ENCODE data around the gene ERC1. TPM values are rescaled to one million over a fixed set of nuclear protein-coding genes. Genes with fewer than 3 reads are reported as not detected.
A peak's percentile ranks its signal among the peaks of the same experiment; 100 is the strongest.

Gene ERC1
- total RNA-seq, 1 donor from 2014 or later: 30.8 TPM

- H3K36me3 Mint-ChIP-seq (ENCODE audit: low read depth): peaks cover 4% of the 10 kb centered on the region
- no peaks in the 10 kb centered on the region for H3K9me3 Mint-ChIP-seq
- H3K4me3 Mint-ChIP-seq: no peak overlapping the region
- no peaks in the 10 kb centered on the region for H3K4me1 Mint-ChIP-seq
- H3K27ac Mint-ChIP-seq: no peak overlapping the region
- no peak for DNase-seq
- no peaks in the 10 kb centered on the region for H3K27me3 Mint-ChIP-seq
- intact Hi-C loops (cut with micrococcal nuclease): no loop called here
Measured at GRCh38 chr12:1405619-1406018, 414.6 kb downstream of the ERC1 start.

GRCh38 chr12:1410794-1411193 lies 419.8 kb downstream of the ERC1 start:
- no peak overlapping the region for H3K27ac Mint-ChIP-seq
- H3K27me3 Mint-ChIP-seq: no peaks in the 10 kb centered on the region
- intact Hi-C loops (cut with micrococcal nuclease): no loop called here
- no peak for DNase-seq
- no peaks in the 10 kb centered on the region for H3K4me1 Mint-ChIP-seq
- no peaks in the 10 kb centered on the region for H3K9me3 Mint-ChIP-seq
- peaks cover 4% of the 10 kb centered on the region for H3K36me3 Mint-ChIP-seq (ENCODE audit: low read depth)
- no peak overlapping the region for H3K4me3 Mint-ChIP-seq

- Mint-ChIP-seq H3K9me3 (no peaks in the 10 kb centered on the region), H3K4me1 (no peaks in the 10 kb centered on the region), H3K27me3 (no peaks in the 10 kb centered on the region), H3K36me3 (ENCODE audit: low read depth) (peaks cover 5% of the 10 kb centered on the region), H3K4me3 (no peak overlapping the region), H3K27ac (no peak overlapping the region)
- intact Hi-C loops (cut with micrococcal nuclease): no loop called here
- DNase-seq: no peak
Measured at GRCh38 chr12:1413930-1414329, 422.9 kb downstream of the ERC1 start.

GRCh38 chr12:1418144-1418543 lies 427.1 kb downstream of the ERC1 start:
- peaks cover 9% of the 10 kb centered on the region for H3K9me3 Mint-ChIP-seq
- intact Hi-C loops (cut with micrococcal nuclease): no loop called here

GRCh38 chr12:1419849-1420371 lies 428.9 kb downstream of the ERC1 start:
- Mint-ChIP-seq H3K4me3 (no peak overlapping the region), H3K27me3 (no peaks in the 10 kb centered on the region), H3K27ac (no peak overlapping the region), H3K4me1 (peaks cover 20% of the 10 kb centered on the region), H3K9me3 (peaks cover 11% of the 10 kb centered on the region), H3K36me3 (ENCODE audit: low read depth) (peaks cover 27% of the 10 kb centered on the region)
- intact Hi-C loops (cut with micrococcal nuclease): no loop called here
- DNase-seq: no peak

More at GRCh38 chr12:1418144-1418543, 427.1 kb downstream of the ERC1 start:
- Mint-ChIP-seq H3K4me1 (peaks cover 10% of the 10 kb centered on the region), H3K27ac (no peak overlapping the region), H3K27me3 (no peaks in the 10 kb centered on the region), H3K4me3 (no peak overlapping the region), H3K36me3 (ENCODE audit: low read depth) (peaks cover 24% of the 10 kb centered on the region)
- DNase-seq: no peak

GRCh38 chr12:1421091-1421846 lies 430.2 kb downstream of the ERC1 start:
- H3K4me1 Mint-ChIP-seq: peaks cover 20% of the 10 kb centered on the region
- H3K36me3 Mint-ChIP-seq (ENCODE audit: low read depth): peaks cover 25% of the 10 kb centered on the region
- no peaks in the 10 kb centered on the region for H3K27me3 Mint-ChIP-seq
- H3K27ac Mint-ChIP-seq: no peak overlapping the region
- no peak for DNase-seq
- intact Hi-C loops (cut with micrococcal nuclease): no loop called here
- peaks cover 11% of the 10 kb centered on the region for H3K9me3 Mint-ChIP-seq
- H3K4me3 Mint-ChIP-seq: no peak overlapping the region

DNA sequence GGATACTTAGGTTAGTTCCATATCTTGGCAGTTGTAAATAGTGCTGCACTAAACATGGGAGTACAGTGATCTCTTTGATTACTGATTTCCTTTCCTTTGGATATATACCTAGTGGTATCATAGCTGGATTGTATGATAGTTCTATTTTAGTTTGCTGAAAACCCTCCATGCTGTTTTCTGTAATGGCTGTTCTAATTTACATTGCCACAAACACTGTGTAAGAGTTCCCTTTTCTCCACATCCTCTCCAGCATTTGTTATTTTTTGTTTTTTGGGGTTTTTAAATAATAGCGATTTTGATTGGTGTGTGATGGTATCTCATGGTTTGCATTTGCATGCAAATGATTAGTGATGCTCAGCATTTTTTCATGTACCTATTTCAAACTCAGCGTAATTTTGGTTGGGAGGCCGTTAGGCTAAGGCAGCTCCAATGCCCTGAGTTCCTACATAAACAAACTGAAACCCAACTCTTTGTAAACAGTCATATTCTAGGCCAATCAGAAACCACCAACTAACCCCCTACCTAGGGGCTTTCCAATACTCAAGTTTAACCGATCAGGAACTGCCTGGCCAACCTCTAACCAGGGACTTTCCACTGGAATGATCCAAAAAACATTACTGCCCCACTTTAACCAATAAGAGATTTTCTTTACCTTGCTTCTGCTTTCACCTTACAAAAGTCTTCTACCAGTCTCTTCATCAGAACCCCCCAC lies 431.7 kb downstream of the ERC1 start:
- peaks cover 25% of the 10 kb centered on the region for H3K36me3 Mint-ChIP-seq (ENCODE audit: low read depth)
- DNase-seq: peak; percentile 74
- no peaks in the 10 kb centered on the region for H3K27me3 Mint-ChIP-seq
- intact Hi-C loops (cut with micrococcal nuclease): no loop called here
- H3K27ac Mint-ChIP-seq: peak overlapping the region; percentile 46
- H3K9me3 Mint-ChIP-seq: peaks cover 11% of the 10 kb centered on the region
- peaks cover 20% of the 10 kb centered on the region for H3K4me1 Mint-ChIP-seq
- no peak overlapping the region for H3K4me3 Mint-ChIP-seq

DNA sequence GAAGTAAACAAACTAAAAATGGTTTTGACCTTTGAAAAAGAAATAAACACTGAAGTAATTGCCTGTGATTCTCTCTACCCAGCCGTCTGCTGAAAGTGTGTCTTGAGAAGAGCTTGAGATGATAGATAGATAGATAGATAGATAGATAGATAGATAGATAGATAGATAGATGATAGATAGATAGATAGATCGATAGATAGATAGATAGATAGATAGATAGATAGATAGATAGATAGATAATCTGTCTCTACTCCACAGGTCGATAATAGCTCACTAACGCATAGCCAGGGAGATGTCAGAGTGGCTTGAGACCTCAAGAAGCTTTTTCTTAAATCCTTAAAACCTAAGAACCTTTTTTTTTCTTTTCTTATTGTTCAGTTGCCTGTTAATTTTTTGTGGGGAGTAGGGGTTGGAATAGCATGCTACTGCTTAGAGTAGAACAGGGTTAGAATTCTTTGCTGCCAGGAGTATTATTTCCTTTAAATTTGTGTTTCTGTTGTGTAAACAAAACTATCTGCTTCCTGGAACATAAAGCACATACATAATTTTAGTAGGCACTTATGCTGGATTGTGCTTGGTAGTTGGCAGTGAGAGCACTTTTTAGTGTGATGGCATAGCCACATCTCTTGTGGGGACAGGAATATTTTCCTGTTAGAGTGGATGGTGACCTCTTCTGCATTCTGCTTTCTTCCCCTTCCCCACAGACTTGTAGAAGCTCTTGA lies 433.8 kb downstream of the ERC1 start:
- no peak for DNase-seq
- Mint-ChIP-seq H3K27ac (no peak overlapping the region), H3K36me3 (ENCODE audit: low read depth) (peaks cover 20% of the 10 kb centered on the region), H3K9me3 (peaks cover 11% of the 10 kb centered on the region), H3K4me3 (no peak overlapping the region), H3K27me3 (no peaks in the 10 kb centered on the region), H3K4me1 (peaks cover 20% of the 10 kb centered on the region)
- intact Hi-C loops (cut with micrococcal nuclease): no loop called here

- Mint-ChIP-seq H3K36me3 (ENCODE audit: low read depth) (peaks cover 20% of the 10 kb centered on the region), H3K4me3 (no peak overlapping the region), H3K9me3 (peaks cover 11% of the 10 kb centered on the region), H3K27me3 (no peaks in the 10 kb centered on the region), H3K27ac (no peak overlapping the region), H3K4me1 (peaks cover 20% of the 10 kb centered on the region)
- DNase-seq: no peak
- intact Hi-C loops (cut with micrococcal nuclease): no loop called here
Measured at GRCh38 chr12:1425396-1425729, 434.3 kb downstream of the ERC1 start.

DNA sequence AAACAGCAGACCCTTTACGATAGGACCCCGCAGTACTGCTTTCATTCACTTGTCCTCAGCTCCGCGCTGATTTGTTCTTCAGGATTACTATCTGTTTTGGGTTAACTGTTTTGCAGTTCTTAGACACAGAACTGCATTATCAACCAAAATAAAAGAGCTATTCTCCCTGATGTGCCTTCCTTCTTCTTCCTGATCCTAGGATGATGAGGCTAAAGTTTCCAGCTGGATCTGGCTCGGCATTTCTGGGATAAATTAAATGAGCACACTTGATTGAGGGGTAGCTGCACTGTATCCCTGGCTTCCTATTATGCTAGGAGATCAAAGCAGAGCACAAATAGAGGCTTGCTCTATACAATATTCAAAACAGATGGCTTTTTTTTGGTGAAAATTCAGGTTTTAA lies 437.6 kb downstream of the ERC1 start:
- intact Hi-C loops (cut with micrococcal nuclease): no loop called here
- Mint-ChIP-seq H3K4me1 (peaks cover 8% of the 10 kb centered on the region), H3K27ac (no peak overlapping the region), H3K27me3 (no peaks in the 10 kb centered on the region), H3K4me3 (no peak overlapping the region), H3K9me3 (no peaks in the 10 kb centered on the region), H3K36me3 (ENCODE audit: low read depth) (no peaks in the 10 kb centered on the region)
- DNase-seq: no peak

- Mint-ChIP-seq H3K27ac (no peak overlapping the region), H3K4me3 (no peak overlapping the region), H3K9me3 (no peaks in the 10 kb centered on the region), H3K36me3 (ENCODE audit: low read depth) (no peaks in the 10 kb centered on the region), H3K27me3 (no peaks in the 10 kb centered on the region), H3K4me1 (no peaks in the 10 kb centered on the region)
- intact Hi-C loops (cut with micrococcal nuclease): no loop called here
- DNase-seq: no peak
Measured at GRCh38 chr12:1429980-1430379, 439.0 kb downstream of the ERC1 start.

GRCh38 chr12:1434296-1434955 lies 443.4 kb downstream of the ERC1 start:
- Mint-ChIP-seq H3K36me3 (ENCODE audit: low read depth) (no peaks in the 10 kb centered on the region), H3K9me3 (no peaks in the 10 kb centered on the region), H3K4me3 (no peak overlapping the region), H3K4me1 (no peaks in the 10 kb centered on the region), H3K27ac (no peak overlapping the region), H3K27me3 (no peaks in the 10 kb centered on the region)
- intact Hi-C loops (cut with micrococcal nuclease): no loop called here
- DNase-seq: no peak

- H3K27ac Mint-ChIP-seq: no peak overlapping the region
- no peak for DNase-seq
- H3K4me1 Mint-ChIP-seq: no peaks in the 10 kb centered on the region
- intact Hi-C loops (cut with micrococcal nuclease): no loop called here
- no peaks in the 10 kb centered on the region for H3K27me3 Mint-ChIP-seq
- H3K4me3 Mint-ChIP-seq: no peak overlapping the region
- H3K9me3 Mint-ChIP-seq: no peaks in the 10 kb centered on the region
- no peaks in the 10 kb centered on the region for H3K36me3 Mint-ChIP-seq (ENCODE audit: low read depth)
Measured at GRCh38 chr12:1435044-1435443, 444.0 kb downstream of the ERC1 start.

Data from activated CD4-positive, alpha-beta T cell treated with anti-CD3 and anti-CD28 coated beads, Interleukin-2, amount 10 ng/mL, durations not matched to agents 24 days and 14 days (primary cell).